ENCODE results near the gene B9D2. TPM values are rescaled to one million over a fixed set of nuclear protein-coding genes. Genes with fewer than 3 reads are reported as not detected.

B9D2 gene
- total and polyA plus RNA-seq, 9 donors, result 0.83 to 7.2 (median 4.7) TPM

DNA sequence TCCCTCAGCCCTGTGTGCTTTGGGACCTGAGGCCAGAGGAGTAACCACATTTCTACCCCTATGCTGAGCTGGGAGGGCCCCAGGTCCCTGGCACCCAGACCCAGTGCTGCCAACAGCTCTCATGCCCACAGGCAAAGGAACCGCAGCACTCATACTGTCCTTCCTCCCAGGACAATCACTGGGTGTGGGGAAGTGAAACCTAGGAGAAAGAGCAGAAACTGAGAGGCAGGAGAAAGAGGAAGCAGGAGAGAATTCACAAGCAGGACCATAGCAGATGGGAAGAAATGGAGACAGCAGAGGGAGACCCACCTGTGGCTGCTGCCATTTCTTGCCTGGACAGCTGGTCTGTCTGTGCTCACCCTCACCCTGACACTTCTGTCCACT, 35.1 kb downstream of the B9D2 start:
- H3K4me1 ChIP-seq (ENCODE audit: insufficient read depth), result peaks cover 18% of the 10 kb centered on the region

DNA sequence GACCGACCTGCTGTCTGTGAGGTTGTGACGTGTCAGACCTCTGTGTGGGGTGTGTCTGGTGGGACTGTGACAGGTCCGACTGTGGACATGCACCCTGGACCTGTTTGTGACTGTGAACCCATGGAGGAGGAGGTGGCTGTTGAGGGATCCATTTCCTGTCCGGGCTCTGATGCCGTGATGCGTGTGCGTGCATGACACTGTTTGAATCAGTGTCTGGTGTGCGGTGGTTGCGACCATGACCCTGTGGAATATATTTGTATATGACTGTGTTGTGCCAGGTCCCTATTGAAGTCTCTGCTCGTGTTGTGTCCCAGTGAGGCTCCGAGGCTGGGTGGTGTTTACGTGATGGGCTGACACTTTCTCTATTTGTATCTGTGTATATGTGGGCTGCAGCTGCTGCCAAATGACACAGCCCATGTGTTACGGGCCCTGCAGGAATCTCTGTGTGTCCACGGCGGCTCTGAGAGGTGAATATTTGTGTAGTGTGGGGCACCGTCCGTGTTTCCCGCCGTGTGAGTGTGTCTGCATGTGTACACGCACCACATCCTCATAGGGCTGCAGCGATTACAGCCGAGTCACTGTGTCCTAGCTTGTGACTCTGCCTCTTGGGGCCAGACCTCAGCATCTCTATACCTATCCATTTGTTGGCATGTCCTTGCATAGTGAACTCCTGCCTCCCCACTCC, 35.6 kb downstream of the B9D2 start:
- WGBS, 3 donors, result 71 to 80% (median 80%) methylated on average over 22 of the region's 22 CpGs
- Histone ChIP-seq H3K4me3 (no peak overlapping the region), H3K9me3 (no peaks in the 10 kb centered on the region), H3K4me1 (ENCODE audit: insufficient read depth) (peaks cover 21% of the 10 kb centered on the region), H3K27ac (no peak overlapping the region), H3K27me3 (no peaks in the 10 kb centered on the region), H3K36me3 (no peaks in the 10 kb centered on the region)
- DNase-seq, result no peak
- TF ChIP-seq POLR2A (IDR thresholded peaks at IDR 0.05) (no peak), EP300 (IDR thresholded peaks at IDR 0.05) (no peak)
- TF ChIP-seq, protein P1, sequence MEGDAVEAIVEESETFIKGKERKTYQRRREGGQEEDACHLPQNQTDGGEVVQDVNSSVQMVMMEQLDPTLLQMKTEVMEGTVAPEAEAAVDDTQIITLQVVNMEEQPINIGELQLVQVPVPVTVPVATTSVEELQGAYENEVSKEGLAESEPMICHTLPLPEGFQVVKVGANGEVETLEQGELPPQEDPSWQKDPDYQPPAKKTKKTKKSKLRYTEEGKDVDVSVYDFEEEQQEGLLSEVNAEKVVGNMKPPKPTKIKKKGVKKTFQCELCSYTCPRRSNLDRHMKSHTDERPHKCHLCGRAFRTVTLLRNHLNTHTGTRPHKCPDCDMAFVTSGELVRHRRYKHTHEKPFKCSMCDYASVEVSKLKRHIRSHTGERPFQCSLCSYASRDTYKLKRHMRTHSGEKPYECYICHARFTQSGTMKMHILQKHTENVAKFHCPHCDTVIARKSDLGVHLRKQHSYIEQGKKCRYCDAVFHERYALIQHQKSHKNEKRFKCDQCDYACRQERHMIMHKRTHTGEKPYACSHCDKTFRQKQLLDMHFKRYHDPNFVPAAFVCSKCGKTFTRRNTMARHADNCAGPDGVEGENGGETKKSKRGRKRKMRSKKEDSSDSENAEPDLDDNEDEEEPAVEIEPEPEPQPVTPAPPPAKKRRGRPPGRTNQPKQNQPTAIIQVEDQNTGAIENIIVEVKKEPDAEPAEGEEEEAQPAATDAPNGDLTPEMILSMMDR (IDR thresholded peaks at IDR 0.05), result no peak
- intact Hi-C loops (cut with DNase I), result loop anchor here in 1 of 4 donors (10.0 kb wide), 1 partner anchor 107 kb away; the partner anchor contains the start of gene DMAC2

More for the DNA sequence above, 35.1 kb downstream of the B9D2 start:
- no peak for DNase-seq
- 88 to 95% (median 91%) methylated on average over 1 of the region's 1 CpG for WGBS, 3 donors
- no peaks in the 10 kb centered on the region for H3K27me3 ChIP-seq
- H3K27ac ChIP-seq, result no peak overlapping the region
- H3K9me3 ChIP-seq, result no peaks in the 10 kb centered on the region
- no peaks in the 10 kb centered on the region for H3K36me3 ChIP-seq
- intact Hi-C loops (cut with DNase I), result loop anchor here in 1 of 4 donors (10.0 kb wide), 1 partner anchor 106 kb away; the partner anchor contains the start of gene DMAC2
- H3K4me3 ChIP-seq, result no peak overlapping the region
- TF ChIP-seq POLR2A (IDR thresholded peaks at IDR 0.05) (no peak), EP300 (IDR thresholded peaks at IDR 0.05) (no peak)
- TF ChIP-seq, protein P1 (IDR thresholded peaks at IDR 0.05), result no peak

DNA sequence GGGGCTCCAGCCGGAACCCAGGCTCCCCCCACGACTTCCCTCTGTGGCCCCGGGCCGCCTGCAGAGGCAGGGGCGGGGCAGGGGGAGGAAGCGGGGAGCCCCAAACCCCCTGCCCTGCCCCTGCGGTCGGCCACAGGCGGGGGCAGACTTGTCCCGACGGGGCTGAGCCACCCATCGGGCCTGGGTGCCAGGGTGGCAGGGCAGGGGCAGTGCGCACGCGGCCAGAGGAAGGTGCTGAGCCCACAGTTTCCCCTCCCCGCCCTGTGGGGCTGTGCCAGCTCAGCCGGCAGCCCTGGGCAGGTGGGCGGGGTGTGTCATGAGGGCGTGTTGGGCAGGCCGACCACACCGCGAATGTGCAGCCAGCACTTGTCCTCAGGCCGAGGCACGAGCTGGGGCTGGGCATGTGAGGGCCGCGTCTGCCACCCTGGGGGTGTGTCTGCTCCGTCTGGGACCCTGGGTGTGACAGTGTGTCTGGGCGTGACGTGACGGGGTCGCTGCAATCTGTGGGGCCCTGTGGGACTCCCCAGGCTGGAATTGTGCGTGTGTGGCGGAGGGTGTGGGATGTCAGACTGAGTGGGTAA, 36.3 kb downstream of the B9D2 start:
- DNase-seq, result peak in 2 of 5 donors; percentile 43 to 47
- no peak overlapping the region for H3K4me3 ChIP-seq
- 68 to 72% (median 69%) methylated on average over 27 to 33 of the region's 33 CpGs for WGBS, 3 donors
- H3K4me1 ChIP-seq (ENCODE audit: insufficient read depth), result peaks cover 25% of the 10 kb centered on the region
- no peaks in the 10 kb centered on the region for H3K36me3 ChIP-seq
- intact Hi-C loops (cut with DNase I), result loop anchor here in 1 of 4 donors (10.0 kb wide), 1 partner anchor 107 kb away; the partner anchor contains the start of gene DMAC2
- TF ChIP-seq POLR2A (IDR thresholded peaks at IDR 0.05), result no peak
- TF ChIP-seq EP300 (IDR thresholded peaks at IDR 0.05), result no peak
- TF ChIP-seq, protein P1 (IDR thresholded peaks at IDR 0.05), result no peak
- no peak overlapping the region for H3K27ac ChIP-seq
- H3K27me3 ChIP-seq, result no peaks in the 10 kb centered on the region
- no peaks in the 10 kb centered on the region for H3K9me3 ChIP-seq

DNA sequence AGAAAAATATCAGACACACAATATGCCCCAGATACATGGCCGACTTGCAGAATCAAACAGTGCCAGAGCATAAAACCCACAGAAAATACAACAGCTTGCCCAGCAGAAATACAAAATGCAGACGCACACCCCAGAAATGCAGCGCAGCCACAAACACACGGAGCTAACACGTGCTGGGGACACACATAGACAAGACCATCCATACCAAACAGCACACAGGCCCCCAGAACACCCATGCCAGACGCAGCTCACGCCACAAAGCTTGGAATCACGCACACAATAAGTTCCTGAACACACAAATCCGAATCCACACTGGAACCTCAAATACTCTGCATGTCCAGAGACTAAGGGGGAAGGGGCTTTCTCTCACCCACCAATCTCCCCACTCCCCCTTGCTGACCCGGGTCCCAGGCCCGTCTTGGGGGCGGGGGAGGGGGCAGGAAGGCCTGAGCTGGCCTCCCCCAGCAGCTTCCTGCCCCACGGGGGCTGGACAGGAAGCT, 36.8 kb downstream of the B9D2 start:
- TF ChIP-seq, protein P1 (IDR thresholded peaks at IDR 0.05), result no peak
- TF ChIP-seq POLR2A (IDR thresholded peaks at IDR 0.05), result no peak
- no peak for TF ChIP-seq EP300 (IDR thresholded peaks at IDR 0.05)
- WGBS, 3 donors, result 61 to 66% (median 63%) methylated on average over 13 of the region's 13 CpGs
- intact Hi-C loops (cut with DNase I), result loop anchor here in 1 of 4 donors (10.0 kb wide), 1 partner anchor 108 kb away; the partner anchor contains the start of gene DMAC2
- Histone ChIP-seq H3K9me3 (no peaks in the 10 kb centered on the region), H3K36me3 (no peaks in the 10 kb centered on the region), H3K27ac (no peak overlapping the region), H3K27me3 (no peaks in the 10 kb centered on the region), H3K4me1 (ENCODE audit: insufficient read depth) (peaks cover 29% of the 10 kb centered on the region), H3K4me3 (no peak overlapping the region)
- no peak for DNase-seq

Data from ovary (tissue), 9 donors.